ENCODE measurements around the gene METTL13. TPM values are rescaled to one million over a fixed set of nuclear protein-coding genes. Genes with fewer than 3 reads are reported as not detected.
"Not testable (repeated sequence)": the region's sequence is repeated elsewhere in the genome, so short reads cannot be mapped to it uniquely, and the experiment has no call there.

Gene METTL13
- total RNA-seq, 4 donors from 2014 or later: 14.1 to 30.4 (median 15.7) TPM

GRCh38 chr1:171794085-171794484, 12.6 kb downstream of the METTL13 start:
- no peak for TF ChIP-seq EP300 (IDR thresholded peaks at IDR 0.05)
- no peak for TF ChIP-seq CTCF (IDR thresholded peaks at IDR 0.05)
- no peak for TF ChIP-seq POLR2AphosphoS5 (IDR thresholded peaks at IDR 0.05)
- TF ChIP-seq POLR2A (IDR thresholded peaks at IDR 0.05): no peak
- Histone ChIP-seq H3K27ac (no peak overlapping the region), H3K36me3 (peaks cover 0 to 98% of the 10 kb centered on the region in 2 donors), H3K9me3 (no peaks in the 10 kb centered on the region), H3K4me3 (no peak overlapping the region), H3K4me1 (no peaks in the 10 kb centered on the region), H3K27me3 (no peaks in the 10 kb centered on the region)
- no peak for ATAC-seq
- WGBS, 2 donors (ENCODE audit: low coverage in 1 of 2): 92 to 100% methylated on average over 1 to 3 of the region's 4 CpGs

- ATAC-seq: no peak
- Histone ChIP-seq H3K36me3 (peaks cover 0 to 73% of the 10 kb centered on the region in 2 donors), H3K4me1 (peaks cover 0 to 4% (median 0%) of the 10 kb centered on the region in 3 donors), H3K27me3 (no peaks in the 10 kb centered on the region), H3K4me3 (no peak overlapping the region), H3K9me3 (no peaks in the 10 kb centered on the region), H3K27ac (no peak overlapping the region)
- 83 to 86% methylated on average over 1 to 4 of the region's 5 CpGs for WGBS, 2 donors (ENCODE audit: low coverage in 1 of 2)
- TF ChIP-seq EP300 (IDR thresholded peaks at IDR 0.05) (no peak), POLR2A (IDR thresholded peaks at IDR 0.05) (no peak), POLR2AphosphoS5 (IDR thresholded peaks at IDR 0.05) (no peak), CTCF (IDR thresholded peaks at IDR 0.05) (no peak)
Measured at GRCh38 chr1:171796592-171796991, 15.1 kb downstream of the METTL13 start.

- Histone ChIP-seq H3K27me3 (no peaks in the 10 kb centered on the region), H3K4me1 (peaks cover 0 to 5% (median 0%) of the 10 kb centered on the region in 3 donors), H3K36me3 (peaks cover 0 to 56% of the 10 kb centered on the region in 2 donors), H3K4me3 (no peak overlapping the region), H3K27ac (no peak overlapping the region), H3K9me3 (no peaks in the 10 kb centered on the region)
- no peak for TF ChIP-seq CTCF (IDR thresholded peaks at IDR 0.05)
- no peak for ATAC-seq
- 100% methylated on average over 2 of the region's 3 CpGs; no CpG with 5 or more reads in 1 of the 2 donors for WGBS, 2 donors (ENCODE audit: low coverage in 1 of 2)
Measured at GRCh38 chr1:171798311-171798710, 16.9 kb downstream of the METTL13 start.

GRCh38 chr1:171798765-171799164, 17.3 kb downstream of the METTL13 start:
- Histone ChIP-seq H3K9me3 (no peaks in the 10 kb centered on the region), H3K36me3 (peaks cover 0 to 51% of the 10 kb centered on the region in 2 donors), H3K4me1 (peaks cover 0 to 5% (median 0%) of the 10 kb centered on the region in 3 donors), H3K27ac (no peak overlapping the region), H3K27me3 (no peaks in the 10 kb centered on the region), H3K4me3 (no peak overlapping the region)
- 65 to 82% methylated on average over 3 of the region's 3 CpGs for WGBS, 2 donors (ENCODE audit: low coverage in 1 of 2)
- TF ChIP-seq CTCF (IDR thresholded peaks at IDR 0.05) (no peak), POLR2A (IDR thresholded peaks at IDR 0.05) (no peak), EP300 (IDR thresholded peaks at IDR 0.05) (no peak), POLR2AphosphoS5 (IDR thresholded peaks at IDR 0.05) (no peak)
- ATAC-seq: no peak

- 36 to 59% methylated on average over 4 of the region's 4 CpGs for WGBS, 2 donors (ENCODE audit: low coverage in 1 of 2)
- no peak for ATAC-seq
- H3K27me3 ChIP-seq: no peaks in the 10 kb centered on the region
- H3K4me3 ChIP-seq: no peak overlapping the region
- peaks cover 0 to 47% of the 10 kb centered on the region in 2 donors for H3K36me3 ChIP-seq
- no peak overlapping the region for H3K27ac ChIP-seq
- no peaks in the 10 kb centered on the region for H3K9me3 ChIP-seq
- no peak for TF ChIP-seq CTCF (IDR thresholded peaks at IDR 0.05)
- no peak for TF ChIP-seq EP300 (IDR thresholded peaks at IDR 0.05)
- no peak for TF ChIP-seq POLR2AphosphoS5 (IDR thresholded peaks at IDR 0.05)
- TF ChIP-seq POLR2A (IDR thresholded peaks at IDR 0.05): no peak
- peaks cover 0 to 5% (median 0%) of the 10 kb centered on the region in 3 donors for H3K4me1 ChIP-seq
Measured at GRCh38 chr1:171799166-171799565, 17.7 kb downstream of the METTL13 start.

GRCh38 chr1:171799698-171800097, 18.2 kb downstream of the METTL13 start:
- not testable (repeated sequence) for H3K4me3 ChIP-seq, H3K27ac ChIP-seq, H3K27me3 ChIP-seq, H3K4me1 ChIP-seq, ATAC-seq, H3K9me3 ChIP-seq
- peaks cover 0 to 42% of the 10 kb centered on the region in 2 donors for H3K36me3 ChIP-seq
- 100% methylated on average over 1 to 2 of the region's 2 CpGs for WGBS, 2 donors (ENCODE audit: low coverage in 1 of 2)

All from gastroesophageal sphincter (tissue), 4 donors.